ENCODE data around the gene ERC2.

- TF ChIP-seq ZNF614 (CRISPR knock-in tag; IDR thresholded peaks at IDR 0.05; ENCODE audit: borderline replicate concordance): no peak
- TF ChIP-seq KAT2B (IDR thresholded peaks at IDR 0.05; ENCODE audit: borderline replicate concordance, low read depth, low read length): no peak
- TF ChIP-seq PREB (CRISPR knock-in tag; IDR thresholded peaks at IDR 0.05): no peak
These were observed 692.7 kb downstream of the ERC2 start for GRCh38 chr3:55775366-55776154.
